Omental fat pad (tissue), 4 donors: ENCODE results near the gene ZNF831. TPM values are rescaled to one million over a fixed set of nuclear protein-coding genes. Genes with fewer than 3 reads are reported as not detected.

Source experiments
- ATAC-seq: fragments of 150-250 bp; one replicate; pipeline ENCODE4 v1.9.1; 2016; ENCODE audit warnings: mild to moderate bottlenecking, moderate library complexity; ENCODE audit not compliant: low FRiP score
- DNase-seq: peaks from one replicate; pipeline ENCODE4 v3.0.0-alpha.2; 2019; ENCODE audit warnings: low spot score
- CTCF ChIP-seq, 3 donors: fragments of 450-650 bp; IDR thresholded peaks; one replicate each; pipeline ENCODE4 v1.5.1; 2016 to 2017; ENCODE audit warnings: antibody characterized with exemption in 3 of 3, mild to moderate bottlenecking in 3 of 3, moderate library complexity in 2 of 3
- total RNA-seq, 4 donors: library from RNA; depleted of rRNA; stranded (reverse); fragments of >200 nt; gene quantifications; one replicate each; pipeline ENCODE4 v1.1.0, GENCODE V29; 2016

Gene ZNF831
- total RNA-seq, 4 donors from 2014 or later: 1.3 to 3.6 (median 2.0) TPM

DNA sequence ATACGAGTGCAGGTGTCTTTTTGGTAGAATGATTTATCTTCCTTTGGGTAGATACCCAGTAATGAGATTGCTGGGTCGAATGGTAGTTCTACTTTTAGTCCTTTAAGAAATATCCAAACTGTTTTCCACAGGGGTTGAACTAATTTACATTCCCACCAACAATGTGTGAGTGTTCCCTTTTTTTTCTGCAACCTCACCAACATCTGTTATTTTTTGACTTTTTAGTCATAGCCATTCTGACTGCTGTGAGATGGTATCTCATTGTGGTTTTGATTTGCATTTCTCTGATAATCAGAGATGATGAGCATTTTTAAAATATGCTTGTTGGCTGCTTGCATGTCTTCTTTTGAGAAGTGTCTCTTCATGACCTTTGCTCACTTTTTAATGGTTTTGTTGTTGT, 1.9 kb upstream of the ZNF831 start:
- no peak for DNase-seq
- no peak for TF ChIP-seq CTCF (IDR thresholded peaks at IDR 0.05)
- ATAC-seq: no peak

DNA sequence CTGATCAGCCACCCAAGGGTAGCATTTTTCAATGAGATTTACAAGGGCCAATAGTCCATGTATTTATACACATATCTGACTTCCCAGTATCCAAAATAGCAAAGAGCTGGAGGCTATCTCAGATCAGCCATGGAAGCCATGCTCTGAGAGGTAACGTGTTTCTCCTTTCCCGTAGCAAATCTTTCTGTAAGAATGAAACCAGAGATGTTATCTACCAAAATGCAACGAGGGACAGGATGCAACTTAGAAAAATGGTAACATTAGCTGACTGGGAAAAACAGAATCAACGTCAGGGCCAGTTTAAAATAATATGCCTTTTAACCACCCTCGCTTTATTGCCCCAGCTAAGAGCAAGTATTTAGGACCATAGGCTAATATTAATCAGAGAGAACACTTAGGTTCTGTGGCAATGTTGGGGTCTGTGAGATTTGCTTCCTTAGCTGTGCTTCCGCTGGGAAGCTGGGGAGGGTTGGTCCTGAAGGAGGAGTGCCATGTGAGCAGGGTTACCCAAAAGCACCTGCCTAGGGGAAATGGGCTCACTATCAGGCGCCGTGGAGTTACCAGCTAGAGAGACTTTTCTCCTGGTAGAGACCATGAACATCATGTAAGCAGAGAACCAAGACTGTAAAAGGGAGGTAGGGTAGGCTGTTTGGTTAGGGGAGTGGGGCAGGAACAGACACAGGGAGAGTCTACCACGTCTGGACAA, 1.2 kb downstream of the ZNF831 start:
- no peak for TF ChIP-seq CTCF (IDR thresholded peaks at IDR 0.05)
- no peak for DNase-seq
- ATAC-seq: no peak

- no peak for ATAC-seq
- DNase-seq: no peak
- no peak for TF ChIP-seq CTCF (IDR thresholded peaks at IDR 0.05)
These were observed 1.8 kb downstream of the ZNF831 start for GRCh38 chr20:59165396-59165795.

DNA sequence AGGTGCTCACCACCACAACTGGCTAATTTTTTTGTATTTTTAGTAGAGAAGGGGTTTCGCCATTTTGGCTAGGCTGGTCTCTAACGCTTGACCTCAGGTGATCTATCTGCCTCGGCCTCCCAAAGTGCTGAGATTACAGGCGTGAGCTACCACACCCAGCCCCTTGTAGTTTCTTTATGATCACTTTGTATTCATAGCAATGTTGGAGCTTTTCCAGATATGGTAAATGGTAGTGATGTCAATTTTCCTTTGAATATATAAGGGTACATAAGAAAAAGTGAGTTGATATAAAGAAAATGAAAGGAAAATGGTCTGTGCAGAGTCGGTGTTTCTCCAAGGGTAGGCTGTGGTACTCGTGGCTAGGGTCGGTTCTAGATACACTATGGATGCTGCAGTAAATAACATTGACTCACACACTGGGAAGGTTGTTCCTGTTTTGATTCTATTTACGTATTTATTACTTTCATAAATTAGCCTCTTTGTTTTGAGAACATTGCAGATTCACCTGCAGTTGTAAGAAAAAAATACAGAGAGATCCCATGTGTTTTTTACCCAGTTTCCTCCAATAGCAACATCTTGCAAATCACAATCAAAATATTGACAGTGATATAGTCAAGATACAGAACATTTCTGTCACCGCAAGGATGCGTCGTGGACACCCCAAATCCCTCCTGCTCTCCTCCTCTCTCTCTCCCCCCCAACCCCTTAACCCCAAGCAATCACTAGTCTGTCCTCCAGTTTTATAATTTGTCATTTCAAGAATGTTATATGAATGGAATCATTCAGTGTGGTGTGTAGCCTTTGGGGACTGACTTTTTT, 2.5 kb downstream of the ZNF831 start:
- no peak for TF ChIP-seq CTCF (IDR thresholded peaks at IDR 0.05)
- no peak for ATAC-seq
- no peak for DNase-seq

GRCh38 chr20:59170406-59171349, 7.1 kb downstream of the ZNF831 start:
- no peak for DNase-seq
- no peak for TF ChIP-seq CTCF (IDR thresholded peaks at IDR 0.05)
- no peak for ATAC-seq

GRCh38 chr20:59171986-59172385, 8.4 kb downstream of the ZNF831 start:
- no peak for ATAC-seq

More at GRCh38 chr20:59171986-59172385, 8.4 kb downstream of the ZNF831 start:
- no peak for DNase-seq
- TF ChIP-seq CTCF (IDR thresholded peaks at IDR 0.05): no peak
